Cerebellar cortex (tissue), 1 donor: Measurements from ENCODE around the gene TRAPPC3.
"Not testable (repeated sequence)": the region's sequence is repeated elsewhere in the genome, so short reads cannot be mapped to it uniquely, and the experiment has no call there.

Experiments
- DNase-seq: peaks from one replicate; pipeline ENCODE4 v3.0.0-alpha.2; 2015; ENCODE audit warnings: low spot score

TRAPPC3 gene

DNA sequence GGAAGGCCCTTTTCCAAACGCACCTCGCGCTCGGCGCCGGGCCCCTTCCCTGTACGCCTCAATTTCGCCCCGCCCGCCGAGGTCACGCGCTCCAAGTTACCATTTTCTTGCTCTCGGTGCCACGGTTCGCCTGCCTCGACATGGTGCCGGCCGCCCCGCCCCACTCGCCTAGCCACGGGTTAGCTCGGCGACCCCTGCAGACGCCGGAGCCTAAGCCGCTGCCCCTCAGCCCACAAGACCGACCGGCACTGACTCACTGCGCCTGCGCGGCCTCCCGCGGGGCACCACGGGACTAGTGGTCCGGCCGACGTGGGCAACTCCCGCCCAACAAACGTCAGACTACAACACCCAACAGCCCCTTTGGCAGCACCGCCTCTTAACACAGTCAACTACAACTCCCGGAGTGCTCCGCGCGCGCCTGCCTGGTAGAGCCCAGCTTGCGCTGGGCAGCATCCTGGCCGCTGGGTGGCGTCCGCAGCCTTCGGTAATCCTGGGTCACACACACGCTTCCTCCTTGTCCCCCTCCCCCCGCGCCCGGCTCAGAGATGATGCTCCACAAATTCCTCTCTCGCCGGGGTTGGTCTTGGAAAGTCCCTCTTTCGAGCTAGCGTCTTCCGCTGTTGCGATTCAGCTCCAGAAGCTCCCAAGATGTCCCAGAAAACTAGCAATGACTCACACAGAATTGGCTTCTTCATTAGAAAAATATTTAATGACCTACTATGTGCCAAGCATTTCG, at the start of gene TRAPPC3:
Gene TRAPPC3 (minus strand): TSS at position 250 of the 736 bp plus-strand sequence. CDS start 108 bp downstream, at position 142.
- peak; percentile 100 for DNase-seq

DNA sequence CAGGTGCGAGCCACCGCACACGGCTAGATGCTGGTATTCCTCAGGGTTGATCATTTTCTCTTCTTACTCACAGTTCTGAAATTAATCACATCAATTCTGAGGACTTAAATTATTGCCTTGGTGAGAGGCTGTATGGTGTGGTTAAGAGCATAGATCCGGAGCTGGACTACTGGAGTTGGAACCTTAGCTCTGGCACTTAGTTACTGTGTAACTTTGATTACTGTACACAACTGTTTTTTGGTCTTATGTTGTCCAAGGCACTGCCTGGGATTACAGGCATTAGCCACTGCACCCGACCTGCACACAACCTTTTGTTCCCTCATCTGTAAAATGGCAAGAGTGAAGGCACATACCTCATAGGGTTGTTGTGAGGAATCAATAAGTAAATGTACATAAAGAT, 49.4 kb upstream of the TRAPPC3 start:
- DNase-seq, result no peak

DNA sequence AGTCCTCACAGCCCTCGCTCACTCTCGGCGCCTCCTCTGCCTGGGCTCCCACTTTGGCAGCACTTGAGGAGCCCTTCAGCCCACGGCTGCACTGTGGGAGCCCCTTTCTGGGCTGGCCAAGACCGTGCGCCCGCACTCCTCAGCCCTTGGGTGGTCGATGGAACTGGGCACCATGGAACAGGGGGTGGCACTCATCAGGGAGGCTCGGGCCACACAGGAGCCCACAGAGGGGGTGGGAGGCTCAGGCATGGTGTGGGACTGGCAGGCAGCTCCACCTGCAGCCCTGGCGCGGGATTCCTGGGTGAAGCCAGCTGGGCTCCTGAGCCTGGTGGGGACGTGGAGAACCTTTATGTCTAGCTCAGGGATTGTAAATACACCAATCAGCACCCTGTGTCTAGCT, 47.5 kb upstream of the TRAPPC3 start:
- not testable (repeated sequence) for DNase-seq

DNA sequence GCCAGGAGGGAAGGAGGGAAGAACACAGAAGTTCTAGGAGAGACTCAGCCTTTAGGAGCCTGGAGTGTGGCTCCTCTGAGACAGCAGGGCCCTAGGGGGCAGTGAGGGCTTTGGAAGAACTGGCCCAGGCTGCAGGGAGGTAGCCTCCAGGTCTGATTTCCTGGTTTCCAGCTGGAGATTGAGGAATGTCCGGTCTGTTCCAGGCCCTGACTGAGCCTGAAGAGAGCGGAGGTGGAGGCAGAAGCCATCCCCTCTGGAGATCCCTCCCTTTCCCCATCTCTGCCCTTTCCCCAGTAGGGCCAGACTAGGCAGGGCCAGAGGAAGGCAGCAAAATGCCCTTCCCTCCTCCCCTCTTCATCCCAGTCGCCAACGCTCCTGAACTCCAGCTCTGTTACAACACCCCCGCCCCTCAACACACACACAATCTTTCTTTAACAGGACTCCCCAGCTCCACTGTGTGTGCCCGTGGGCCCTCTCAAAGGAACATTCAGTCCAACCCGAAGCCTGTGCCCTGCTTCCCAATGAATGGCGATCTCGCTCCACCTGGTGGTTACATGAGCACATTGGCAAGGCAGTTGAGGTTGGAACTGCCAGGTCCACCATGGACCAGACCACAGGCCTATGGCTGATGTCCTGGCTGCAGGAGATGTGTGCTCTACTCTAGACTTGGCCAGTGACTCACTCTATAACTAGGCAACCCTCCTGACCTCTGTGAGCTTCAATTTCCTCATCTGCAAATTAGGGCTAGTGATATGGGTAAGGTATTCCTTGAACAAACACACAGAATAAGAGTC, 38.7 kb upstream of the TRAPPC3 start:
- peak; percentile 97 for DNase-seq

DNA sequence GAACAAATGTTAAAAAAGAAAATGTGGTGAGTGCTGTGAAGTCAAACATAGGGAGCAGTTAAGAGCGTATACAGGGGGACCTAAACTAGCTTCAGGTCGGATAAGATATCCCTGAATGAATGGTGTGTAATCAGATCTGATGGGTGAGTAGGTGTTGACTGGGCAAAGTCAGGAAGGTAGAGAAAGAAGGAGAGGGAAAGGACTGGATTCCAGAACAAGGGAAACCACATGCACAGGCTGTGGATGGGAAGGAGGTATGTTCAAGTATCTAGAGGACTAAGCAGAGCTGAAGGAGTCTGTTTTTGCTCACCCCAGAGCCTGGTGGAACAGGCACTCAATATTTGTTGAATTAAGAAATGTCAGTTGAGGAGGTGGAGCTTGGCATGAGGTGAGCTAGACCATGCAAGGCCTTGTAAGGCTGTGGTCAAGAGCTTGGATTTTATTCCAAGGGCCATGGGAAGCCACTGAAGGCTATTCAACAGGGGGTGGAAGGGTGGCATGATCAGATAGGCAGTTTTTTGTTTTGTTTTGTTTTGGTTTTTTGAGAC, 34.1 kb upstream of the TRAPPC3 start:
- DNase-seq, result no peak

DNA sequence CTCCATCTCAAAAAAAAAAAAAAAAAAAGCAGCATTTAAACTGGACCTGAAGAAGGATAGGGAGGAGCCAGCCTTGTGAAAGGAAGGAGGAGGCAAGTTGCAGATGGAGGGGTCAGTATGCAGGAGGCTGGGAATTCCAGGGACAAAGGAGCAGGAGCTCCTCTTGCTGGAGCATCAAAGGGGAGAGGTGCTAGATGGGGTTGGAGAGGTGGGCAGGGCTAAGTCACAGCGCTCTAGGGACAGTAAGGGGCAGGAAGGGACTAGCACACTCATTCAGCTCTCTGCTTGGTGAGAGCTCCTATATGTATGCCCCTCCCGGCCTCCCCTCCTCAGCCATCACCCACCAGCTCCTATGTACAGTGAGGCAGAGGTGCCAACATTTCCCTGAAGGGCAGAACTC, 33.4 kb upstream of the TRAPPC3 start:
- no peak for DNase-seq

DNA sequence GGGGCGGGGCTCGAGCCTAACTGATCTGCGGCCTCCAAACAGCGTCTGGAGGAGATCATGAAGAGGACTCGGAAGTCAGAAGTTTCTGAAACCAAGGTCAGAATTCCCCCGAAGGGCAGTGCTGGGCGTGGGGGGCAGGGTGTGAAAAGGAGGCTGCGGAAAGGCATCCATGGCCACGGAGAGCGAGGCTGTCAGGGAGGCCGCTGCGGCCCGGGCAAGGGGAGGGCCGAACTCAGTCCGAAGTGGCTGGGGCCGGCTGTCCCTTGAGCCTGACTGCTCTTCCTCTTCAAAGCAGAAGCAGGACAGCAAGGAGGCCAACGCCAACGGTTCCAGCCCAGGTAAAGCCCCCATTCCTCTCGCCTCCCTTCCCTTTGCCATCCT, 29.9 kb upstream of the TRAPPC3 start:
- DNase-seq, result no peak

DNA sequence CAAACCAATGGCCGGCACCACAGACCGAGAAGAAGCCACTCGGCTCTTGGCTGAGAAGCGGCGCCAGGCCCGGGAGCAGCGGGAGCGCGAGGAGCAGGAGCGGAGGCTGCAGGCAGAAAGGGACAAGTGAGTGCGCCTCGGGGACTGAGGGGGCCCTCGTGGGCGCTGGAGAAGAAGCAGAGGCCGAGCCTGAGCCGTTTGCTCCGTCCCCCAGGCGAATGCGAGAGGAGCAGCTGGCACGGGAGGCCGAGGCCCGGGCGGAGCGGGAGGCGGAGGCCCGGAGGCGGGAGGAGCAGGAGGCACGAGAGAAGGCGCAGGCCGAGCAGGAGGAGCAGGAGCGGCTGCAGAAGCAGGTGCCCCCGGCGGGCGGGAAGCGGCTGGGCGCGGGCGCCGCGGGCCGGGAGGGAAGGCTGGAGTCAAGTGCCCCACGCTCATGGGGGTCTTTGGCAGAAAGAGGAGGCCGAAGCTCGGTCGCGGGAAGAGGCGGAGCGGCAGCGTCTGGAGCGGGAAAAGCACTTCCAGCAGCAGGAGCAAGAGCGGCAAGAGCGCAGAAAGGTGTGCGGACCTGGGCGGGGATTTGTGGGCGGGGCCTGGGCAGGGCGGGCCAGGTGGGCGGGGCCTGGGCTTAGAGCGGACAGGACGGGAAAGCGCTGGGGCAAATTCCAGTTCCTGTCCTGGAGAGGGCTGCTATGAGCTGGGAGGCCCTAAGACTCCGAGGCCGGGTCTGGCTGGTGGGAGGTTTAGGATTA, 29.4 kb upstream of the TRAPPC3 start:
- DNase-seq, result no peak

DNA sequence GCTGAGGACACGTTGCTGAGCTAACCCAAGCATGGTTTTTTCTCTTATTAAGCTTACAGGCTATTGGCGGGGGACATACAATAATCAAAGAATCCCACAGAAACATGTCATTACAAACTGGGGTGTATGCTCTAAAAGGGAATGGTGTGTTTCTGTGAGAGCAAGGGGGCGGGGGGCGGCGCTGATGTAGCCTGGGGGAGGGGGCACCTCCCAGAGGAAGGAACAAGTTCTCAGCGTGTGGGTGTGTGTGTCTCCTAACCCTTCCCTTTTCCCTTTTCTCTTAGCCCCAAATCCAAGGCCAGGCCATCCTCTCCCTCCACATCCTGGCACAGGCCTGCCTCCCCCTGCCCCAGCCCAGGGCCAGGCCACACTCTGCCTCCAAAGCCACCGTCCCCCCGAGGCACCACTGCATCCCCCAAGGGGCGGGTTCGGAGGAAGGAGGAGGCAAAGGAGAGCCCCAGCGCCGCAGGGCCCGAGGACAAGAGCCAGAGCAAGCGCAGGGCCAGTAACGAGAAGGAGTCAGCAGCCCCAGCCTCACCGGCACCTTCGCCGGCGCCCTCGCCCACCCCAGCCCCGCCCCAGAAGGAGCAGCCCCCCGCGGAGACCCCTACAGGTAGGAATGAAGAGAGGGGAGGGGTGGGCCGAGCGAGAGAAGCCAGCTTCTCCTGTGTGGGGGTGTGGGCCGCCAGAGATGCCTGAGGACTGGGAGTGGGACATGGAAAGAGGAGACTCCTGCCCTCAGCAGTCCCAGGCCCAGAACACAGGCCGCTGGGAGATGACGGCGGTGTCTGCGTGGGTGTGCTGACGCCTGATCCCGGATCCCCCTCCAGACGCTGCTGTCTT, 28.5 kb upstream of the TRAPPC3 start:
- DNase-seq, result no peak

DNA sequence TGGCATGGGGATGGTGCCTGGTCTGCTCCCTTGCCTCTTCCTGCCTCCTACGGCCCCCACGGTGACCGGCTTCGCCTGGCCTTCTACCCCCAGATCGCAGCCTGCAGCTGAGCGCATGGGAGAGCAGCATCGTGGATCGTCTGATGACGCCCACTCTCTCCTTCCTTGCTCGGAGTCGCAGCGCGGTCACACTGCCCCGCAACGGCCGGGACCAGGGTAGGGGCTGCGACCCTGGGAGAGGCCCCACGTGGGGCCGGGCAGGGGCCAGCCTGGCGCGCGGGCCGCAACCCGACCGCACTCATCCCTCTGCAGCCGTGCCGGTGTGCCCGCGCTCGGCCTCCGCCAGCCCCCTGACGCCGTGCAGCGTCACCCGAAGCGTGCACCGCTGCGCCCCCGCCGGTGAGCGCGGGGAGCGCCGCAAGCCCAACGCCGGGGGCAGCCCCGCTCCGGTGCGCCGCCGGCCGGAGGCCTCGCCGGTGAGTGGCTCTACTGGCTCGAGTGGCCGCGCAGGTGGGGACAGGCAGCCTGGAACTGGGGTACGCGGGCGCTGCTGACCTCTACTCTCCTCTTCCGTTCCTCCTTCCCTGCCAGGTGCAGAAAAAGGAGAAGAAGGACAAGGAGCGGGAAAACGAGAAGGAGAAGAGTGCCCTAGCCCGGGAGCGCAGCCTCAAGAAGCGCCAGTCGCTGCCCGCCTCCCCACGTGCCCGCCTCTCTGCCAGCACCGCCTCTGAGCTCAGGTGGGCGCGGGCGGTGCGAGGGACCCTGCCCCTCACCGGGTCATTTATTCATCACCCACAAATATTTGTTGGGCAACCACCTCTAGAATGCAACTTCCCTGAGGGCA, 27.0 kb upstream of the TRAPPC3 start:
- no peak for DNase-seq

DNA sequence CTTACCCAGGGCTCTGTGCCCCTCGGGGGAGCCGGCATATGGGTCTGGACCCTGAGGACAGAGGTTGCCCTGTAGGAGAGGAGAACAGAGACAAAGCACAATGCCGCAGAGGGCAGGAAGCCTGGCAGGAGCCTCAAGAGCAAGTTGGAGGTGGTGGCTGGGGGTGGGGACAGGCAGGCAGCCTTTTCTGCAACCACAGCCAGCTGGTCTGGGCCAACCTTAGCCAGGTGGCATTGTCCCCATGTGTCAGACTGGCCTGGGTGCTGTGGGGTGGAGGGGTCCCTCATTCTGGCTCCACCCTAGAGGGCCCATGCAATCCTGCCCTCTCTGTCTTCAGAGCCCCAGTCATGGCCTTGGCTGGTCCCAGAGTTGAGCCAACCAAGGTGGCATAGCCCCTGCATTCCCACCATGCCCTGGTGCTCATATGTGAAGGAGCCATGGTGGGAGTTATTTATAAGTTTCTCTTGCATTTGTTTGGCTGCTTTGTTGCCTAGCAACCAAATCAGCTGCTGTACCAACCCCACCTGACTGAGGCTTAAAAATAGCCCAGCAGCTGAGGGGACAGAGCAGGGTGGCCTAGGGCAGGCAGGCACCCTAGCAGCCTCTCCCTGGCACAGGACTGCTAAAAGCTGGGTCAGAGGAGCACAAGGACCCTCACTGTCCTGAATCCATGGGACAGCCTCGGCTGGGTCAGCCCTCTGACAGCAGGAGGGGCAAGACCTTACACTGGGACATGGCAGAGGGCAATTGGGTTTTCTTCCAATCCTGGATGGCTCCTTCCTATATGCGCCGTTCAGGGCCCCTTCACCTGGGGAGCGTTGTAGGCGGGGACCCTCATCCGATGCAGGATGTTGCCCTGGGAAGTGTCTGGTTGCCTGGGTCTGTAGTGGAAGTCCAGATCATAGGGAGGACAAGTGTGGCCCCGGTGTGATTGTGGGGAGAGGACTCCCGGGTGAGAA, 26.1 kb upstream of the TRAPPC3 start:
- DNase-seq, result peak; percentile 73

DNA sequence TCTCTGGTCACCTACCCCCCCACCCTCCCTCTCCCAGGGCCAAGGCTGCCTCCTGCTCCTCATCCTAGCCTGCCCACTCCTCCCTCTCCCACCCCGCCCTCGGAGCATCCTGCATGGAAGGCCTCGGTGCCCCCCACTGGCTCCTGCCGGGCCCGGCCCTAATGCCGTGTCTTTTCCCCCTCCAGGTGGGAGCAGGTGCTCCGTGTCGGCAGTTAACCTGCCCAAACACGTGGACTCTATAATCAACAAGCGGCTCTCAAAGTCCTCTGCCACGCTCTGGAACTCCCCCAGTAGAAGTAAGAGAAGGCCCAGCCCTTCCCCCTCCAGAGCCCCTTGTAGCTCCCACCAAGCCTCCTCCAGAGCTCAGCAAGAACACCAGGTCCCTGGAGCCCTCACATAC, 25.4 kb upstream of the TRAPPC3 start:
- DNase-seq, result no peak

DNA sequence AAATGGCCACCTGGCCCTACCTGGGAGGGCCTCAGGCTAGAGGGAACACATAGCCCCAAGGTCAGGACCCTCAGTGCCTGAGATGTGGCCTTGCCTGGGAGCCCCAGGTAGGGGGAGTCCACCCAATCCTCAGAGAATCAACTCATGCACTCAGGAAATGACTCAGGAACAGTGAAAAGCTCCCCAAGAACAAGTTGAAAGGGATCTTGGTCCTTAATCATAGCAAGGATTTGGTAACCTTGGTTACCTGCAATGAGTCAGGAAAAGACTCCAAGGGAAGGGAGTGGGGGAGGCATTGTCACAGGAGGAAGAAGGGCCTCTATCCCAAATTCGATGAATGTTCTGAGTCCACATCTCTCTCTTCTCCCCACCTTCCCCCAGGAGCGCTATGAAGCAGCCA, 23.7 kb upstream of the TRAPPC3 start:
- DNase-seq, result no peak

DNA sequence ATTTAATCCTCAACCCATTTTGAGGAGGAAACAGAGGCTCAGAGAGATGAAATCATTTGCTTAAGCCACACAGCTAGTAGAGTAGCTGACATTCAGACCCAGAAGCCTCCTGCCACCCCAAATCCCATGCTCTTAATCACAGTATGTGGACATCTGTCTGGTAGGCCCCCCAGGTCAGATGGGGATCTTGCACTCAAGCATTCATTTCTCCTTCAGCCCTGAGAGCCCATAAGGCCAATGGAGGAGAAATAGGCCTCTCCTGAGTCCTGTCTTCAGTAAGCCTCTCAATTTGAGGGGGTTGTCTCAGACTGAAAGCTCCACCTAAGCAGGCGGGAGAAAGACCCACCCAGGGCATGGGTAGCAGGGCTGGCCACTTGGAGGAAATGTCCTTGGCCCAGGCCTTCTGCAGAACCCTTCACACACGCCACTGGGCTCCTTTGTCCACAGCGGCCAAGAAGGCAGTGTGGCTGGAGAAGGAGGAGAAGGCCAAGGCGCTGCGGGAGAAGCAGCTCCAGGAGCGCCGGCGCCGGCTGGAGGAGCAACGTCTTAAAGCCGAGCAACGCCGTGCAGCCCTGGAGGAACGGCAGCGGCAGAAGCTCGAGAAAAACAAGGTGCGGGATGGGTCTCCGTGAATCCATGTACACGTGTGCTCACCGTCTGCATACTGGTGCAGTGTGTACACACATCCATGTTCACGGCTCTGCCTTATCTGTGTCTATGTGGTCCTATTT, 22.9 kb upstream of the TRAPPC3 start:
- DNase-seq, result no peak

DNA sequence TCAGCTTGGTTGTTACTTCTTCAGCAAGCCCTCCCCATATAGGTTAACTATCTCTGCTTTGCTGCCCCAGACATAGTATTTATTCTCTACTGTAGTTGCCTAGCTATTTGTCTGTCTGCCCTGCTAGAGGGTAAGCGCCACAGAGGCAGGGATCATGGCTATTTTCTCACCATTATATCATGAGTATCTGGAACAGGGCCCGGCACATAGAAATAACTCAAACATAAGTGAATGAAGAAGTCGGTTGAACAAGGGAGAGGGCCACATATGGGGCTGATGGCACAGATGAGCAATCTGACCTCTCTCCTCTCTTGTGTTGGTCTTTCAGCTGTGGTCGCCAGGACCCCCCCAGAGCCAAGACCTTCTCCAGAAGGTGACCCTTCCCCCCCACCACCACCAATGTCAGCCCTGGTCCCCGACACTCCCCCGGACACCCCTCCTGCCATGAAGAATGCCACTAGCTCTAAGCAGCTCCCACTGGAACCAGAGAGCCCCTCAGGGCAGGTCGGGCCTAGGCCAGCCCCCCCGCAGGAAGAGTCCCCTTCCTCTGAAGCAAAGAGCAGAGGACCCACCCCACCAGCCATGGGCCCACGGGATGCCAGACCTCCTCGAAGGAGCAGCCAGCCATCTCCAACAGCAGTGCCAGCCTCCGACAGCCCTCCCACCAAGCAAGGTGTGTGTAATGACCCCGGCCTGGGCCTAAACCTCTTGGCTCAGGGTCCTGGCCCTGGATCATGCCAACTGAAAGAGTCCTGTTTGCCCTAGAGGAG, 21.5 kb upstream of the TRAPPC3 start:
- no peak for DNase-seq

DNA sequence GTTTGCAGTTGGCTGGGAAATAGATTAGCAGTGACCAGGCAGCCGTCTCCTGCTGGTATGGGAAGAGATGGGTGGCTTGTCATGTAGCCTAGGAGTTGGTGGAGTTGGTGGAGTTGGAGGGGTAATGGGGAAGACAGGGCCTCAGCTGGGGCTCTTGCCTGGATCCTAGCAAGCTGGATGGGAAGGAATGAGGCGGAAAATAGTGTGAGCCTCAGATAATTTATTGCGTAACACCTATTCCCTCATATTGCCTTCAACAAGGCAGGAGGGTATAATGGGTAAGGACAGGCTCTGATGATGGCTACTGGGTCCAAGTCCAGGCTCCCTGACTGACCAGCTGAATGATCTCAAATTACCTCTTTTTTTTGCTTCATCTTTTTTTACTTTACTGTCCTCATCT, 19.2 kb upstream of the TRAPPC3 start:
- no peak for DNase-seq

DNA sequence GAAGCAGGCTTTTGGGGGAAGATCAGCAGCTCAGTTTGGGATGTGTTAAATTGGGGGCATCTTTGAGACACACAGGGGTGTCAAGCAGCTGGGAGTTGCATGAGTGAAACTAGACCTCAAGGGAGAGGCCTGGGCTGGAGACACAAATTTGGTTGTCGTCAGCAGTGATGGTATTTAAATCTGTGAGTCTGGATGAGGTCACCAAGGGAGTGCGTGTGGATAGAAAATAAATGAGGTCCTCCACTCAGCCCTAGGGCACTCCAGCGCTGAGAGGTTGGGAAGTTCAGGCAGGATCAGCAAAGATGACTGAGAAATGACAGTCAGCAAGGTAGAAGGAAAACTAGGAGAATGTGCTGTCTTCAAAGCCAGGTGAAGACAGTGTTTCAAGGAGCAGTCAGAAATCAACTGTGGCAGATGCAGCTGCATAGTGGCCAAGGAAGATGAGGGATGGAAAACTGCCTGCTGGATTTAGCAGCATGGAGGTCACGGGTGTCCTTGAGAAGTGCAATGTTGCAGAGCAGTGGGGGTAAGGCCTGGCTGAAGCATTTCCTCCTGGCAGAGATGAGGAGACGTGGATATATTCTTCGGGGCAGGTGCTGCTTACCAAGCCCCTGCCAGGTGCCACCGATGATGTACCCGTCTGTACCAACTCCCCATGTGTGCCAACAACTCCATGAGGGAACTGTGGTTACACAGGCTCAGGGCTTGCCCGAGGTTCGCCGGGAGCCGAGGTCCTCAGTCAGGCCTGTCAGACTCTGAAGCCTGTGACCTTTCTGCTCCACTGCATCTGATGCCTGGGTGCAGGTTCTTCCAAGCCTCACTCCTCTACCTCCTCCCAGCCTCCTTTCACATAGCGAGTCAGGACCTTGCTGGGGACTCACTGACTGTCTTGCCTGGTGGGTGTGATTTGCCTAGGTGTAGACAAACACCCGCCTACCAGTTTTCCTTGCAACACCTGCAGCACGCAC, 17.9 kb upstream of the TRAPPC3 start:
- DNase-seq, result no peak
